Measurements from ENCODE around the gene SH3D19. TPM values are rescaled to one million over a fixed set of nuclear protein-coding genes. Genes with fewer than 3 reads are reported as not detected.

Gene SH3D19
- total and polyA plus RNA-seq, 12 donors, result 32.4 to 175 (median 116) TPM

GRCh38 chr4:151246742-151247141, 78.7 kb downstream of the SH3D19 start:
- Histone ChIP-seq H3K4me3 (no peak overlapping the region), H3K4me1 (peaks cover 0 to 31% (median 1%) of the 10 kb centered on the region in 9 donors), H3K36me3 (no peaks in the 10 kb centered on the region), H3K27ac (no peak overlapping the region), H3K27me3 (no peaks in the 10 kb centered on the region), H3K9me3 (no peaks in the 10 kb centered on the region)
- intact Hi-C loops (cut with DNase I), result no loop called here
- no peak for ATAC-seq
- no peak for DNase-seq
- TF ChIP-seq CTCF (IDR thresholded peaks at IDR 0.05), result no peak
- 95 to 97% methylated on average over 2 of the region's 2 CpGs for WGBS, 2 donors

- Histone ChIP-seq H3K27me3 (no peaks in the 10 kb centered on the region), H3K9me3 (no peaks in the 10 kb centered on the region), H3K4me3 (no peak overlapping the region), H3K27ac (no peak overlapping the region), H3K4me1 (peaks cover 0 to 29% (median 4%) of the 10 kb centered on the region in 9 donors), H3K36me3 (no peaks in the 10 kb centered on the region)
- intact Hi-C loops (cut with DNase I), result no loop called here
- ATAC-seq (no peak), DNase-seq (no peak)
- TF ChIP-seq CTCF (IDR thresholded peaks at IDR 0.05), result no peak
- WGBS, 2 donors, result 93 to 96% methylated on average over 2 of the region's 2 CpGs
Observed at GRCh38 chr4:151242305-151242704, 83.1 kb downstream of the SH3D19 start.

- ATAC-seq, result no peak
- Histone ChIP-seq H3K36me3 (no peaks in the 10 kb centered on the region), H3K27me3 (no peaks in the 10 kb centered on the region), H3K4me1 (peaks cover 0 to 29% (median 4%) of the 10 kb centered on the region in 9 donors), H3K4me3 (no peak overlapping the region), H3K9me3 (no peaks in the 10 kb centered on the region), H3K27ac (no peak overlapping the region)
- no peak for DNase-seq
- intact Hi-C loops (cut with DNase I), result no loop called here
- TF ChIP-seq CTCF (IDR thresholded peaks at IDR 0.05), result no peak
- WGBS, 2 donors, result 90 to 91% methylated on average over 3 of the region's 3 CpGs
Observed at GRCh38 chr4:151239608-151240007, 85.8 kb downstream of the SH3D19 start.

GRCh38 chr4:151238477-151238876, 86.9 kb downstream of the SH3D19 start:
- Histone ChIP-seq H3K27me3 (no peaks in the 10 kb centered on the region), H3K9me3 (no peaks in the 10 kb centered on the region), H3K27ac (no peak overlapping the region), H3K4me1 (peaks cover 0 to 25% (median 6%) of the 10 kb centered on the region in 9 donors), H3K4me3 (no peak overlapping the region), H3K36me3 (no peaks in the 10 kb centered on the region)
- intact Hi-C loops (cut with DNase I), result no loop called here
- DNase-seq (no peak), ATAC-seq (peak in 4 of 8 donors; percentile 33 to 67 (median 56))
- WGBS, 2 donors, result 37 to 65% methylated on average over 3 of the region's 3 CpGs
- TF ChIP-seq CTCF (IDR thresholded peaks at IDR 0.05), result peak in 5 of 9 donors; percentile 10 to 43 (median 27)

All from heart right ventricle (tissue), 16 donors.